Tibial nerve (tissue), 3 donors: ENCODE data around the gene TDRD3.

ENCODE experiments used
- POLR2A ChIP-seq, 2 donors: fragments of 450-650 bp; IDR thresholded peaks; one replicate each; pipeline ENCODE4 v1.6.1; 2017; ENCODE audit warnings: antibody characterized with exemption in 2 of 2, mild to moderate bottlenecking in 2 of 2, moderate library complexity in 2 of 2
- TF ChIP-seq, protein P1 (sequence below), 5 experiments: fragments of 200-600 bp in 3 of 5; fragments of 450-650 bp in 2 of 5; sonication (generic) in 3 of 5; IDR thresholded peaks; one replicate each; pipeline ENCODE4 v1.5.1; 2016 to 2019; ENCODE audit warnings: antibody characterized with exemption in 5 of 5, mild to moderate bottlenecking in 3 of 5, moderate library complexity in 2 of 5

DNA sequence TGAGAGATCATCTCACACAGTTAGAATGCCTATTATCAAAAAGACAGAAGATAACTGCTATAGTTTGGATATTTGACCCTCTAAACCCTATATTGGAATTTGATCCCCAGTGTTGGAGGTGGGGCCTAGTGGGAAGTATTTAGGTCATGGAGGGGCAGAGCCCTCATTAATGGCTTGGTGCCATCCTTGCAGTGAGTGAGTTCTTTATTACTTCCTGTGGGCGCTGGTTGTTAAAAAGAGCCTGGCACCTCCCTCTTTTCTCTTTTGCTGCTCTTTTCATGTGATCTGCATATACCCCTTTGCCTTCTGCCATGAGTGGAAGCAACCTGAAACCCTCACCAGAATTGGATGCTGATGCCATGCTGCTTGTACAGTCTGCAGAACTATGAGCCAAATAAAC, 66.8 kb downstream of the TDRD3 start:
- TF ChIP-seq POLR2A (IDR thresholded peaks at IDR 0.05), result no peak
- TF ChIP-seq, protein P1, sequence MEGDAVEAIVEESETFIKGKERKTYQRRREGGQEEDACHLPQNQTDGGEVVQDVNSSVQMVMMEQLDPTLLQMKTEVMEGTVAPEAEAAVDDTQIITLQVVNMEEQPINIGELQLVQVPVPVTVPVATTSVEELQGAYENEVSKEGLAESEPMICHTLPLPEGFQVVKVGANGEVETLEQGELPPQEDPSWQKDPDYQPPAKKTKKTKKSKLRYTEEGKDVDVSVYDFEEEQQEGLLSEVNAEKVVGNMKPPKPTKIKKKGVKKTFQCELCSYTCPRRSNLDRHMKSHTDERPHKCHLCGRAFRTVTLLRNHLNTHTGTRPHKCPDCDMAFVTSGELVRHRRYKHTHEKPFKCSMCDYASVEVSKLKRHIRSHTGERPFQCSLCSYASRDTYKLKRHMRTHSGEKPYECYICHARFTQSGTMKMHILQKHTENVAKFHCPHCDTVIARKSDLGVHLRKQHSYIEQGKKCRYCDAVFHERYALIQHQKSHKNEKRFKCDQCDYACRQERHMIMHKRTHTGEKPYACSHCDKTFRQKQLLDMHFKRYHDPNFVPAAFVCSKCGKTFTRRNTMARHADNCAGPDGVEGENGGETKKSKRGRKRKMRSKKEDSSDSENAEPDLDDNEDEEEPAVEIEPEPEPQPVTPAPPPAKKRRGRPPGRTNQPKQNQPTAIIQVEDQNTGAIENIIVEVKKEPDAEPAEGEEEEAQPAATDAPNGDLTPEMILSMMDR (IDR thresholded peaks at IDR 0.05), result no peak
